Fibroblast of mammary gland (primary cell): Measurements from ENCODE around the gene CLRN1.
A peak's percentile ranks its signal among the peaks of the same experiment; 100 is the strongest.

Experiments
- DNase-seq: peaks from one replicate; pipeline ENCODE4 v3.0.0-alpha.2; 2010; ENCODE audit warnings: low read depth
- H3K4me3 ChIP-seq: 2 replicates; pipeline ENCODE4 v1.5.1; 2011; ENCODE audit warnings: low read depth, mild to moderate bottlenecking, low read length, moderate library complexity; ENCODE audit not compliant: control insufficient read depth
- CTCF ChIP-seq: conservative IDR thresholded peaks from 2 replicates; pipeline ENCODE4 v1.5.1; 2011; ENCODE audit warnings: low read depth, low read length, inconsistent platforms; ENCODE audit not compliant: control insufficient read depth, insufficient read depth

The CLRN1 gene

DNA sequence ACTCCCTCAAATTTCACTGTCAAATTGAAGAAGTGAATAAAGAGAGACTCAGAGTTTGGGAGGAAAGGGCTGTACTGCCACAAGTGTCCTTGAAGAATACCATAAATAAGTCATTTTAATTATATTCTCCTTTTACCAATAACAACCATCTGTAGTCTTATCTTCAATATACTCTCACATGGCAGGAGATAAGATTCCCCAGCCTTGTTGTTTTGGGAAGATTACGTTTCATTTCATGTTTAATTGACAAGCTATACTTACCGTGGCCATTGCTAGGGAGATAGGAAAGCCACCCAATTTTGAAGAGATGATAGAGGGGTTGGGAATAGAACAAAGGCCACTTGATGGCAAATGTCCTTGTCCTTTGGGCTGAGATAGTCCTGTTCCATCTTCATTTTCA, 69.5 kb downstream of the CLRN1 start:
- no peak for DNase-seq
- no peak for TF ChIP-seq CTCF
- no peak overlapping the region for H3K4me3 ChIP-seq

- TF ChIP-seq CTCF: no peak
- no peak for DNase-seq
- no peak overlapping the region for H3K4me3 ChIP-seq
These were observed 70.7 kb downstream of the CLRN1 start for GRCh38 chr3:150901793-150902192.

- TF ChIP-seq CTCF: no peak
- no peak overlapping the region for H3K4me3 ChIP-seq
- no peak for DNase-seq
These were observed 73.4 kb downstream of the CLRN1 start for GRCh38 chr3:150899141-150899540.

GRCh38 chr3:150898046-150898754, 74.3 kb downstream of the CLRN1 start:
- DNase-seq: no peak
- no peak overlapping the region for H3K4me3 ChIP-seq
- no peak for TF ChIP-seq CTCF

- no peak overlapping the region for H3K4me3 ChIP-seq
- DNase-seq: no peak
- no peak for TF ChIP-seq CTCF
These were observed 74.9 kb downstream of the CLRN1 start for GRCh38 chr3:150897592-150897991.

DNA sequence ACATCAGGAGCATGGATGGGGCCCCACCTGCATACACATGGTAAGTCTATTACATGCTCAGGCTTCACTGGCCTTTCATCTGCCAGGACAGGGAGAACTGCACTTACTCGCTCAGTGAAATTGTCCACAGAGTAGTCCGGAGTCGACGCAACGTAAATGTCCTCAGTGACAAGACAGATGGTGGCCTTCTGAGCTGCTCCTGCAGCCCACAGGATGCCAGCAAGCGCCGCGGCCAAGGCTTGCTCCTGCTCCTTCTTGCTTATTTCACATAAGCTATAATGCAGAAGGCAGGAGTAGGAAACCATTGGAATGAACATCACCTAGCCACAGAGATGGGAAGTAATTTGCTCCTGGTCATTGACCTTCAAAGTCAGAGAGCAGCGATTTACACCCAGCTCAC, 81.7 kb downstream of the CLRN1 start:
- DNase-seq: no peak
- TF ChIP-seq CTCF: no peak

GRCh38 chr3:150890295-150890694, 82.2 kb downstream of the CLRN1 start:
- no peak for TF ChIP-seq CTCF
- peak; percentile 29 for DNase-seq
- no peak overlapping the region for H3K4me3 ChIP-seq

More for the DNA sequence above, 81.7 kb downstream of the CLRN1 start:
- no peak overlapping the region for H3K4me3 ChIP-seq
